ENCODE measurements around the gene ITGA7.

DNA sequence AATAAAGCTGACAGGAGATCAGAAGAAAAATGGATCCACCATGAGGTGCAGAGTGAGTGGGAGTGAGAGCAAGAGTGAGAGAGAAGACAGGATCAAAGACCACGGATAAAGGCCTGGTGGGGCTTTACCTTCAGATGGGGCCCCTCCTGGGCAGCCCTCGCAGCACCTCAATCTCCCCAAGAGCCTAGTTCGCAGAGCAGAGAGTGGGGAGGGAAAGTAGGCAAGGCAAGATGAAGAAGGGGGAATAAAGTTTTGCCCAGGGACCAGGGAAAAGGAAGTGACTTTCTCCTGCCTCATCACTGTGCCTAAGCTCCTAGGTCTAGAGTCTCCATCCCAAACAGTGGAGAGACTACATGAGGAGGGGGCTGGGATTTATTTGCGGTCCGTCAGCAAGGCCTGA is 60.7 kb downstream of the ITGA7 start:
- TF ChIP-seq, protein P1, sequence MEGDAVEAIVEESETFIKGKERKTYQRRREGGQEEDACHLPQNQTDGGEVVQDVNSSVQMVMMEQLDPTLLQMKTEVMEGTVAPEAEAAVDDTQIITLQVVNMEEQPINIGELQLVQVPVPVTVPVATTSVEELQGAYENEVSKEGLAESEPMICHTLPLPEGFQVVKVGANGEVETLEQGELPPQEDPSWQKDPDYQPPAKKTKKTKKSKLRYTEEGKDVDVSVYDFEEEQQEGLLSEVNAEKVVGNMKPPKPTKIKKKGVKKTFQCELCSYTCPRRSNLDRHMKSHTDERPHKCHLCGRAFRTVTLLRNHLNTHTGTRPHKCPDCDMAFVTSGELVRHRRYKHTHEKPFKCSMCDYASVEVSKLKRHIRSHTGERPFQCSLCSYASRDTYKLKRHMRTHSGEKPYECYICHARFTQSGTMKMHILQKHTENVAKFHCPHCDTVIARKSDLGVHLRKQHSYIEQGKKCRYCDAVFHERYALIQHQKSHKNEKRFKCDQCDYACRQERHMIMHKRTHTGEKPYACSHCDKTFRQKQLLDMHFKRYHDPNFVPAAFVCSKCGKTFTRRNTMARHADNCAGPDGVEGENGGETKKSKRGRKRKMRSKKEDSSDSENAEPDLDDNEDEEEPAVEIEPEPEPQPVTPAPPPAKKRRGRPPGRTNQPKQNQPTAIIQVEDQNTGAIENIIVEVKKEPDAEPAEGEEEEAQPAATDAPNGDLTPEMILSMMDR (conservative IDR thresholded peaks at IDR 0.05): no peak
- no peak for TF ChIP-seq ZFX (IDR thresholded peaks at IDR 0.05)
